Anterior cingulate cortex (tissue), 58 donors: ENCODE results near the gene PRR35.

Source experiments
- DNase-seq, 58 donors: peaks; one replicate each; lab custom pipeline; 2025; lab: John Stamatoyannopoulos, UW

Gene PRR35

DNA sequence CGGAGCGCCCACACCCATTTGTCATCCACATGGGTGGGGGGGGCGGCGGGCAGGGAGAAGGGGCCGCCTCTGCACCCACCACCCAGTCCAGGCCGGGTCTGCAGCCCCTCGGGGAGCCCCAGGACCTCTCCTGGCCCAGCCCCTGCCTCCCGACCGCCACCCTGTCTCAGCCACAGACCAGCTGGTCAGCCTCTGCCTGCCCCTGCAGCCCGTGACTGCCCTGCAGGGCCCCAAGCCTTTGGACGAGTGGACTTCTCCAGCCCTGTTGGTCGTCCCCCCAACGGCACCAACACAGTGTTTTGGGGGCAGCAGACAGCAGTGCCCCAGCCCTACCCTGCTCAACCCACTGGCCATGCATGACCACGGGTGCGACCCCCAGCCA, 1.2 kb downstream of the PRR35 start:
- no peak for DNase-seq

GRCh38 chr16:561957-562938, 2.1 kb downstream of the PRR35 start:
- no peak for DNase-seq

DNA sequence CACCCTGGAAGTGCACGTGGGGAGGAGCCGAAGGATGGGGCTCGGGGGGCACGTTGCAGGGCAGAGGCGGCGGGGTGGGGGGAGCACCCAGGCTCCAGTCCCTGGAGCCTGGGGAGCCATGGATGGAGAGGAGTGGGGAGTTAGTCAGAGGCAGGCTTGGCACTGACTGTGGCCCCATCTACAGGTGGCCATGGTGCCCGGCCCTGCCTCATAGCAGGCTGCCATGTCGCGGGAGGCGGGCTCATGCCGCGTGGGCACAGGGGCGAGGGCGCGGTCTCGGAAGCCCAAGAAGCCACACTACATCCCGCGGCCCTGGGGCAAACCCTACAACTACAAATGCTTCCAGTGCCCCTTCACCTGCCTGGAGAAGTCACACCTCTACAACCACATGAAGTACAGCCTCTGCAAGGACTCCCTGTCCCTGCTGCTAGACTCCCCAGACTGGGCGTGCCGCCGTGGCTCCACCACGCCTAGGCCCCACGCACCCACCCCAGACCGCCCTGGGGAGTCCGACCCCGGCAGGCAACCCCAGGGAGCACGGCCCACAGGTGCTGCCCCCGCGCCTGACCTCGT, 3.0 kb downstream of the PRR35 start:
- no peak for DNase-seq

- DNase-seq = no peak
Measured at GRCh38 chr16:564690-565418, 4.7 kb downstream of the PRR35 start.

DNA sequence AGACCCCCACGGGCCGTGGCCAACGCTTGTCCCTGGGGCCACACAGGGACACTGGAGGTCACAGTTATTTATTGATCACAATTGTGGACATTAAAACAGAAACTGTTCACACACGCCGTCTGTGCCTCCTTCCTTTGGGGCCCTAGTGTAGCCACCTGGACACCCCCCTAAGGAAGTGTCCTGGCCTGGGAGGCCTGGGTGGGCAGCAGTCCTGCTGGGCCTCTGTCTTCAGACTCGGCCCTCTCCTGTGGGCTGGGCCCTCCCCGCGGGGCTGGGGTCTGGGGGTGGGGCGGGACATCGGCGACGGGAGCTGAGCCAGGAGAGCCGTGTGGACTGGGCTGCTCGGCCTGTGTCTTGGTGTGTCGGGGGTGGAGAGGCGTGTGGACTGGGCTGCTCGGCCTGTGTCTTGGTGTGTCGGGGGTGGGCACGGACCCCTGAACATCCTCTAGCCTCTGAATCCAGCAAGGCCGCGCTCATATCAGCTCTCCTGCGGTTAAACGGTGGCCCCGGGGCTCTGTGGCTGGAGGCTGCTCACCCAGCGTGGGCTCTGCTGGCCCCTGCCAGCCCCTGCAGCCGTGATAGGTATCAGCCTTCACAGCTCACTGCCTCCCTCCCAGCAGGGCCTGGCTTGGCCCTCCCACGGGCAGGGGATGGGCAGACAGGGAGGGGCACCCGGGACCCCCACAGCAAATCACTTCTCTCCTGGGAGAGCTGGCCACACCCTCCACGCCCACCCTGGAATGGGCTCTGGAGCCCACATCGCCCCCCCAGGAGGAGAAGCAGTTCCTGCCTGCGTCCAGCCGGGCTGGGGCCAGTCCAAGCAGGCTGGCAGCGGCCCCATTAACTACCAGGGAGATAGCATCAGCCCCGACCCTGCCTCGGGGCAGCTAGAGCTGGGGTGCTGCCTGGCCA, 5.5 kb downstream of the PRR35 start:
- peak in 1 of 58 donors; percentile 3 for DNase-seq

- peak in 7 of 58 donors; percentile 1 to 26 (median 20) for DNase-seq
Measured at GRCh38 chr16:566475-567372, 6.5 kb downstream of the PRR35 start, which contains the start of gene NHLRC4. Gene NHLRC4, plus strand, starts transcription at chr16:567005. Its CDS starts 1,043 bp downstream, at chr16:568048.

GRCh38 chr16:567373-568256, 7.4 kb downstream of the PRR35 start:
- no peak for DNase-seq

DNA sequence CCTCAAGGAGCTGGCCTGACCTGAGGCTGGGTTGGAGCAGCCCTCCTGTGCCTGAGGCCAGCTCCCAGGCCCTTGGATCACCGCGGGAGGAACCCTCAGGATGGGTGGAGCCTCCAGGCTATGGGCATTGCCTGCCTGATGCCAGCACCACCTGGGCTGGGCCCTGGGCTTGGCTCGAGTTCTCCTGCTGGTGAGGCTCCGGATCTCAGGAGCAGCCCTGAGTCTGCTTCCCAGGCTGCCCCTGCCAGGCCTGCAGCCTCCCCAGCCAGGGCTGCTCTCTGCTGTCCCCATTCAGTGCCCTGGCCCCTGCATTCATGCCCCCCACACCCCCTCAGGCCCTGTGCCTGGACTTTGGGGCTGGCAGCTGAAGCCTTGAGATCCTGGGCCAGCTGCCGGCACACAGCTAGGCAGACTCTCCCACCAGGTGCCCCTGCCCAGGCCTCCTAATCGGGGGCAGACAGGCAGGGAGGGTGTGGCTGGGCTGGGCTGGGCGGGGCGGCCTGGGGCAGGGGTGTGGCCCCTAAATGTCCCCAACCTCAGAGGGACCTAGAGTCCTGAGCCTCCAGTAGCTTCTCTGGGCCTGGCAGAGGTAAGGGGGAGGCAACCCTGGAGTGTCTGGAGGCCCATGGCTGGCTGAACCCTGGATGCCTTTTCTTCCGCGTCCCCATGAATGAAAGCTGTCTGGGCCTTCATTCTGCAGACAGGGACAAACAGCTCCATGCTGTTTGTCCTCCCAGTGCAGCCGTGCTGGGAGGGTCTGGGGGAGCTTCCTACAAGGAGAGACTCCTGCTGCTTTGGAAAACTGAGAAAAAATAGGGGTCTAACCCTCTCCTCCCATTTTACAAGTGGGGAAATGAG, 8.4 kb downstream of the PRR35 start:
- DNase-seq = no peak

GRCh38 chr16:569445-570254, 9.5 kb downstream of the PRR35 start, which contains the start of gene PIGQ:
Gene PIGQ, plus strand, starts transcription at chr16:569968. Its CDS starts 4,107 bp downstream, at chr16:574075.
- peak in 55 of 58 donors; percentile 15 to 84 (median 55) for DNase-seq

GRCh38 chr16:572865-573650, 12.9 kb downstream of the PRR35 start:
- DNase-seq = no peak

DNA sequence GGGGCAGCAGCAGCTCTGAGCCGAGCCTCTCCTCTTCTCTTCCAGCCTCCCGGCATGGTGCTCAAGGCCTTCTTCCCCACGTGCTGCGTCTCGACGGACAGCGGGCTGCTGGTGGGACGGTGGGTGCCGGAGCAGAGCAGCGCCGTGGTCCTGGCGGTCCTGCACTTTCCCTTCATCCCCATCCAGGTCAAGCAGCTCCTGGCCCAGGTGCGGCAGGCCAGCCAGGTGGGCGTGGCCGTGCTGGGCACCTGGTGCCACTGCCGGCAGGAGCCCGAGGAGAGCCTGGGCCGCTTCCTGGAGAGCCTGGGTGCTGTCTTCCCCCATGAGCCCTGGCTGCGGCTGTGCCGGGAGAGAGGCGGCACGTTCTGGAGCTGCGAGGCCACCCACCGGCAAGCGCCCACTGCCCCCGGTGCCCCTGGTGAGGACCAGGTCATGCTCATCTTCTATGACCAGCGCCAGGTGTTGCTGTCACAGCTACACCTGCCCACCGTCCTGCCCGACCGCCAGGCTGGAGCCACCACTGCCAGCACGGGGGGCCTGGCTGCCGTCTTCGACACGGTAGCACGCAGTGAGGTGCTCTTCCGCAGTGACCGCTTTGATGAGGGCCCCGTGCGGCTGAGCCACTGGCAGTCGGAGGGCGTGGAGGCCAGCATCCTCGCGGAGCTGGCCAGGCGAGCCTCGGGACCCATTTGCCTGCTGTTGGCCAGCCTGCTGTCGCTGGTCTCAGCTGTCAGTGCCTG, 14.0 kb downstream of the PRR35 start:
- no peak for DNase-seq

GRCh38 chr16:575354-576196, 15.4 kb downstream of the PRR35 start:
- DNase-seq = no peak

DNA sequence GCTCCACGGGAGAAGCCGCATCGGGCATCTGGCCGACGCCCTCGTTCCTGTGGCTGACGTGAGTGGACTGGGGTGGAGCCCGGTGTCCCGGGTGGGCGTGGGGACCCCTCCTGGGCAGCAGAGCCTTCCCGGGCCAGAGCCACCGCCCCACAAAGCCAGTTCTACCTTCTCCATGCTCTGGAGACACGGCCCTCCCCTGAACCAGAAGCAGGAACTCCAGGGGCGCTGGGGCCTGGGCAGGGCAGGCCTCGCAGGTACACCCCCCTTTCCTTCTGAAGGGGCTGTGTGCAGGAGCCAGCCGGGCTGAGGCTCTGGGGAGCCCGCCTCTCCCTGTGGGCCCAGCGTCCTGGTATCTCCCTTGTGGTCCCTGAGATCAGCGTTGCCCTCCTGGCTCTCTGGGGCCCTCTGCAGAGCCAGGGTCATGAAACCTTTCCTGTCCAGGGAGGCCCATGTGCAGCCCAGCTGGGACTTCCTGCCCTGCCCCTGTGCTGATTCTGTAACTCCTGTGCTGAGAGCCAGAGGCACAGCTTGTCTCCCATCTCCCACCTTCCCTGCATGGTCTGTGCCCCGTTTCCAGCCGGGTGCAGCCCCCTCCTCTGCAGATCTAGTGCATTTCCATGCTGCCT, 16.1 kb downstream of the PRR35 start:
- DNase-seq = no peak
